CD14-positive monocyte (primary cell): ENCODE measurements around the gene PDZK1IP1. TPM values are rescaled to one million over a fixed set of nuclear protein-coding genes. Genes with fewer than 3 reads are reported as not detected.

Experiments
- DNase-seq, 3 donors: peaks; one replicate each; pipeline ENCODE4 v3.0.0-alpha.2; 2011 to 2022
- H2AFZ ChIP-seq: 2 replicates; pipeline ENCODE4 v1.6.0; 2012; ENCODE audit warnings: mild to moderate bottlenecking, low read depth, low read length, inconsistent platforms; ENCODE audit not compliant: insufficient read depth, poor library complexity, severe bottlenecking
- H3K27ac ChIP-seq, 2 donors: 1 replicate in 1 of 2; 2 replicates in 1 of 2; pipeline ENCODE4 v1.5.1; 2012 to 2013; ENCODE audit warnings: low read length in 2 of 2, control low read depth in 1 of 2, inconsistent platforms in 1 of 2, low read depth in 1 of 2, mild to moderate bottlenecking in 1 of 2
- H3K27me3 ChIP-seq, 2 donors: one replicate each; pipeline versions ENCODE4 v1.6.0 to v1.6.1; 2011 to 2013; ENCODE audit warnings: low read length in 2 of 2; ENCODE audit not compliant: control insufficient read depth in 2 of 2, insufficient read depth in 2 of 2
- H3K36me3 ChIP-seq, 2 donors: replicated peaks in 1 of 2; 1 replicate in 1 of 2; 2 replicates in 1 of 2; pipeline versions ENCODE4 v1.5.1 to v1.6.1; 2012 to 2013; ENCODE audit warnings: low read length in 2 of 2, control low read depth in 1 of 2, inconsistent platforms in 1 of 2, mild to moderate bottlenecking in 1 of 2; ENCODE audit not compliant: insufficient read depth in 2 of 2, control insufficient read depth in 1 of 2
- H3K4me1 ChIP-seq, 2 donors: 1 replicate in 1 of 2; 2 replicates in 1 of 2; pipeline versions ENCODE4 v1.5.1 to v1.6.1; 2012 to 2013; ENCODE audit warnings: low read length in 2 of 2, control low read depth in 1 of 2, inconsistent platforms in 1 of 2, mild to moderate bottlenecking in 1 of 2, moderate library complexity in 1 of 2; ENCODE audit not compliant: insufficient read depth in 2 of 2, control insufficient read depth in 1 of 2
- H3K4me2 ChIP-seq: replicated peaks from 2 replicates; pipeline ENCODE3; 2012; ENCODE audit warnings: low read length, moderate library complexity, mild to moderate bottlenecking; ENCODE audit not compliant: poor library complexity, severe bottlenecking; ENCODE audit errors: extremely low read depth
- H3K4me3 ChIP-seq, 3 experiments: fragments of 200-600 bp in 1 of 3; sonication (generic) in 1 of 3; replicated peaks in 1 of 3; 1 replicate in 2 of 3; 2 replicates in 1 of 3; pipeline ENCODE4 v1.5.1; 2011 to 2013; ENCODE audit warnings: low read length in 3 of 3, mild to moderate bottlenecking in 3 of 3, control low read depth in 2 of 3, low read depth in 2 of 3, inconsistent platforms in 1 of 3, moderate library complexity in 1 of 3
- H3K79me2 ChIP-seq: 2 replicates; pipeline ENCODE4 v1.6.0; 2012; ENCODE audit warnings: mild to moderate bottlenecking, control low read depth, inconsistent platforms, low read length, moderate library complexity; ENCODE audit not compliant: insufficient read depth
- H3K9ac ChIP-seq: 2 replicates; pipeline ENCODE4 v1.6.0; 2017; ENCODE audit warnings: low read length, mild to moderate bottlenecking; ENCODE audit not compliant: insufficient read depth, poor library complexity, severe bottlenecking
- H3K9me3 ChIP-seq, 2 donors: replicated peaks in 1 of 2; 1 replicate in 1 of 2; 2 replicates in 1 of 2; pipeline versions ENCODE4 v1.5.1 to v1.6.1; 2012 to 2013; ENCODE audit warnings: low read length in 2 of 2, control low read depth in 1 of 2; ENCODE audit not compliant: control insufficient read depth in 1 of 2, insufficient read depth in 1 of 2
- H4K20me1 ChIP-seq: 2 replicates; pipeline ENCODE4 v1.6.0; 2012; ENCODE audit warnings: mild to moderate bottlenecking, low read length, control low read depth, moderate library complexity; ENCODE audit not compliant: insufficient read depth
- H3K27ac Mint-ChIP-seq, 7 donors: one replicate each; pipeline ENCODE4 v1.8.0; 2020; ENCODE audit warnings: mild to moderate bottlenecking in 7 of 7, mixed read lengths in 7 of 7, moderate library complexity in 6 of 7, inconsistent platforms in 2 of 7
- H3K27me3 Mint-ChIP-seq, 3 donors: one replicate each; pipeline ENCODE4 v1.8.0; 2021 to 2022; ENCODE audit warnings: low read depth in 3 of 3, mild to moderate bottlenecking in 3 of 3, mixed read lengths in 3 of 3, moderate library complexity in 3 of 3, inconsistent platforms in 1 of 3
- H3K36me3 Mint-ChIP-seq, 2 donors: one replicate each; pipeline ENCODE4 v1.8.0; 2020; ENCODE audit warnings: mixed read lengths in 2 of 2, inconsistent platforms in 1 of 2, mild to moderate bottlenecking in 1 of 2
- H3K4me1 Mint-ChIP-seq: one replicate; pipeline ENCODE4 v1.8.0; 2020; ENCODE audit warnings: mild to moderate bottlenecking, mixed read lengths
- H3K4me3 Mint-ChIP-seq, 2 donors: one replicate each; pipeline ENCODE4 v1.8.0; 2020; ENCODE audit warnings: mild to moderate bottlenecking in 2 of 2, mixed read lengths in 2 of 2, moderate library complexity in 1 of 2
- H3K9me3 Mint-ChIP-seq, 7 donors: one replicate each; pipeline ENCODE4 v1.8.0; 2020 to 2022; ENCODE audit warnings: mixed read lengths in 7 of 7, mild to moderate bottlenecking in 6 of 7, moderate library complexity in 6 of 7, inconsistent platforms in 2 of 7
- WGBS: methylation state at CpG from one replicate; pipeline ENCODE4 v1.1.5; 2013; ENCODE audit warnings: missing lambda C conversion rate; ENCODE audit not compliant: insufficient coverage; 5-methylcytosine and 5-hydroxymethylcytosine counted together
- intact Hi-C, 2 donors: fragments of 100-400 bp; cut with micrococcal nuclease; formaldehyde crosslinking; loops; one replicate each; pipeline versions ENCODE4 v1.15.0 to v1.15.1; 2023
- polyA plus RNA-seq, 3 donors: library from polyadenylated mRNA; depleted of rRNA in 1 of 3; unstranded in 2 of 3; stranded (reverse) in 1 of 3; fragments of 300-500 nt in 2 of 3; fragments of >200 nt in 1 of 3; fragmentation: Illumina TruSeq in 2 of 3; gene quantifications; 1 replicate in 2 of 3; 2 replicates in 1 of 3; pipeline ENCODE4 v1.2.3, GENCODE V29; 2012 to 2021
- TF ChIP-seq, protein P1 (sequence below): fragments of 200-600 bp; IDR thresholded peaks from one replicate; pipeline ENCODE4 v1.8.0; 2022; ENCODE audit warnings: antibody characterized with exemption, mild to moderate bottlenecking

Gene PDZK1IP1
- polyA plus RNA-seq, 3 donors, result 1.4 TPM; not detected in 2

DNA sequence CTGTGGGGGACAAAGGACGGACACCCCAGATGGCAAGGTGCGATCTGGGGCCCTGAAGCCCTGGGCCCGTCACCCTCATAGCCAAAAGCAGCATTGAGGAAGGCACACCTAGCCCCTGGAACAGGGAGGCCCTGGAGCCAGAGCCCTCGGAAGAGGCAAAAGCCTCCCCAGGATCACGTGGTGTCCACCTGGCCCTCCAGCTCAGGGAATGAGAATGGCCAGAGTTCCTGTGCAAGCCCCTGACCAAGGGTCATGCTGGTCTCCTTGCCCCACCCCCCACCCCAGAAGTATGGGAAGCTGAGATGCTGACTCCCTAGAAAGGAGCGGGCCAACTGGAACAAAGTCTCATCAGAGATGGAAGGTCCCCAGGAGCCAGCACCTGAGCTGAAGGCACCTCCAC, 1.0 kb upstream of the PDZK1IP1 start:
- Histone ChIP-seq H3K4me3 (no peak overlapping the region), H3K36me3 (no peaks in the 10 kb centered on the region), H3K27me3 (no peaks in the 10 kb centered on the region), H3K4me2 (no peak overlapping the region), H2AFZ (no peak overlapping the region), H3K4me1 (no peaks in the 10 kb centered on the region), H3K27ac (no peak overlapping the region), H3K79me2 (no peaks in the 10 kb centered on the region), H3K9ac (no peak overlapping the region), H4K20me1 (no peaks in the 10 kb centered on the region), H3K9me3 (no peaks in the 10 kb centered on the region)
- Mint-ChIP-seq H3K27me3 (peaks cover 0 to 9% (median 6%) of the 10 kb centered on the region in 3 donors), H3K36me3 (no peaks in the 10 kb centered on the region), H3K27ac (no peak overlapping the region), H3K4me3 (no peak overlapping the region), H3K9me3 (peaks cover 0 to 5% (median 0%) of the 10 kb centered on the region in 7 donors), H3K4me1 (peaks cover 6% of the 10 kb centered on the region)
- TF ChIP-seq, protein P1, sequence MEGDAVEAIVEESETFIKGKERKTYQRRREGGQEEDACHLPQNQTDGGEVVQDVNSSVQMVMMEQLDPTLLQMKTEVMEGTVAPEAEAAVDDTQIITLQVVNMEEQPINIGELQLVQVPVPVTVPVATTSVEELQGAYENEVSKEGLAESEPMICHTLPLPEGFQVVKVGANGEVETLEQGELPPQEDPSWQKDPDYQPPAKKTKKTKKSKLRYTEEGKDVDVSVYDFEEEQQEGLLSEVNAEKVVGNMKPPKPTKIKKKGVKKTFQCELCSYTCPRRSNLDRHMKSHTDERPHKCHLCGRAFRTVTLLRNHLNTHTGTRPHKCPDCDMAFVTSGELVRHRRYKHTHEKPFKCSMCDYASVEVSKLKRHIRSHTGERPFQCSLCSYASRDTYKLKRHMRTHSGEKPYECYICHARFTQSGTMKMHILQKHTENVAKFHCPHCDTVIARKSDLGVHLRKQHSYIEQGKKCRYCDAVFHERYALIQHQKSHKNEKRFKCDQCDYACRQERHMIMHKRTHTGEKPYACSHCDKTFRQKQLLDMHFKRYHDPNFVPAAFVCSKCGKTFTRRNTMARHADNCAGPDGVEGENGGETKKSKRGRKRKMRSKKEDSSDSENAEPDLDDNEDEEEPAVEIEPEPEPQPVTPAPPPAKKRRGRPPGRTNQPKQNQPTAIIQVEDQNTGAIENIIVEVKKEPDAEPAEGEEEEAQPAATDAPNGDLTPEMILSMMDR, result no peak
- no peak for DNase-seq
- WGBS, result 96% methylated on average over 3 of the region's 6 CpGs
- intact Hi-C loops, result loop anchor here (5.0 kb wide), 2 partner anchors 71 to 516 kb away; no protein-coding TSS in a partner anchor

DNA sequence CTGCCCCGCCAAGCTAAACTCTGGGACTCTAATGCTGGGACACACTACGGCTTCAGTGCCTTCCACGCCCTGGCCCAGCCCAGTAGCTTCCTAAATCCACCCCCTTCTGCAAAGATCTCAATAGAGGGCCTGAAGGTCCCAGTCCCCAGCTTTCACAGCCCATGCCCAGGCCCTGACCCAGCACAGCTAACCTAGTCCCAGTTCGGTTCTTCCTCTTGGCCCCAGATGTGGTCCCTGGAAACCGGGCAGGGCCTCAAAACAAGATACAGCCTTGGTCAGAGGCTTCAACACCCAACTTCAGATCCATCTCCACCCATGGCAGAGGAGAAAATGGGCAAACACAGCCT, 646 bp upstream of the PDZK1IP1 start:
- no peak overlapping the region for H3K4me3 ChIP-seq
- H3K9ac ChIP-seq, result no peak overlapping the region
- H3K4me1 ChIP-seq, result no peaks in the 10 kb centered on the region
- intact Hi-C loops, result loop anchor here (5.0 kb wide), 2 partner anchors 72 to 517 kb away; no protein-coding TSS in a partner anchor
- no peaks in the 10 kb centered on the region for H4K20me1 ChIP-seq
- H3K27me3 Mint-ChIP-seq, result peaks cover 0 to 9% (median 6%) of the 10 kb centered on the region in 3 donors
- no peak overlapping the region for H3K4me3 Mint-ChIP-seq
- no peaks in the 10 kb centered on the region for H3K36me3 Mint-ChIP-seq
- no peaks in the 10 kb centered on the region for H3K9me3 ChIP-seq
- H3K79me2 ChIP-seq, result no peaks in the 10 kb centered on the region
- 28% methylated on average over 4 of the region's 5 CpGs for WGBS
- no peaks in the 10 kb centered on the region for H3K27me3 ChIP-seq
- H3K4me1 Mint-ChIP-seq, result peaks cover 6% of the 10 kb centered on the region
- TF ChIP-seq, protein P1, result no peak
- DNase-seq, result peak in 1 of 3 donors; percentile 1
- no peak overlapping the region for H3K4me2 ChIP-seq
- H3K27ac Mint-ChIP-seq, result no peak overlapping the region
- no peaks in the 10 kb centered on the region for H3K36me3 ChIP-seq
- H2AFZ ChIP-seq, result no peak overlapping the region
- H3K27ac ChIP-seq, result no peak overlapping the region
- peaks cover 0 to 5% (median 0%) of the 10 kb centered on the region in 7 donors for H3K9me3 Mint-ChIP-seq
